ENCODE measurements around the gene PYCR2. TPM values are rescaled to one million over a fixed set of nuclear protein-coding genes. Genes with fewer than 3 reads are reported as not detected.

PYCR2 gene
- total and polyA plus RNA-seq, 7 donors: 31.0 to 74.4 (median 34.9) TPM

- Histone ChIP-seq H3K4me3 (no peak overlapping the region), H3K4me1 (peaks cover 0 to 12% (median 9%) of the 10 kb centered on the region in 4 donors), H3K9me3 (no peaks in the 10 kb centered on the region), H3K27me3 (no peaks in the 10 kb centered on the region), H3K36me3 (no peaks in the 10 kb centered on the region), H3K27ac (no peak overlapping the region)
- TF ChIP-seq POLR2AphosphoS5 (IDR thresholded peaks at IDR 0.05): no peak
- TF ChIP-seq CTCF (IDR thresholded peaks at IDR 0.05): no peak
- TF ChIP-seq POLR2A (IDR thresholded peaks at IDR 0.05): no peak
- TF ChIP-seq EP300 (IDR thresholded peaks at IDR 0.05): no peak
- 75 to 84% methylated on average over 4 of the region's 4 CpGs for WGBS, 2 donors
- no peak for DNase-seq
- intact Hi-C loops (cut with DNase I): no loop called here
Measured at GRCh38 chr1:225946082-225946620, 22.1 kb upstream of the PYCR2 start.

GRCh38 chr1:225945564-225945963, 21.5 kb upstream of the PYCR2 start:
- no peak overlapping the region for H3K27ac ChIP-seq
- no peaks in the 10 kb centered on the region for H3K36me3 ChIP-seq
- 79 to 80% methylated on average over 4 of the region's 4 CpGs for WGBS, 2 donors
- intact Hi-C loops (cut with DNase I): no loop called here
- H3K27me3 ChIP-seq: no peaks in the 10 kb centered on the region
- DNase-seq: no peak
- peaks cover 0 to 18% (median 15%) of the 10 kb centered on the region in 4 donors for H3K4me1 ChIP-seq
- no peak overlapping the region for H3K4me3 ChIP-seq
- no peak for TF ChIP-seq POLR2A (IDR thresholded peaks at IDR 0.05)
- no peak for TF ChIP-seq EP300 (IDR thresholded peaks at IDR 0.05)
- TF ChIP-seq POLR2AphosphoS5 (IDR thresholded peaks at IDR 0.05): no peak
- no peak for TF ChIP-seq CTCF (IDR thresholded peaks at IDR 0.05)
- H3K9me3 ChIP-seq: no peaks in the 10 kb centered on the region

- Histone ChIP-seq H3K36me3 (no peaks in the 10 kb centered on the region), H3K4me3 (no peak overlapping the region), H3K9me3 (no peaks in the 10 kb centered on the region), H3K4me1 (peaks cover 0 to 21% (median 17%) of the 10 kb centered on the region in 4 donors), H3K27ac (no peak overlapping the region), H3K27me3 (no peaks in the 10 kb centered on the region)
- 65 to 77% methylated on average over 7 of the region's 7 CpGs for WGBS, 2 donors
- no peak for TF ChIP-seq EP300 (IDR thresholded peaks at IDR 0.05)
- no peak for TF ChIP-seq POLR2AphosphoS5 (IDR thresholded peaks at IDR 0.05)
- TF ChIP-seq CTCF (IDR thresholded peaks at IDR 0.05): no peak
- intact Hi-C loops (cut with DNase I): no loop called here
- no peak for DNase-seq
Measured at GRCh38 chr1:225944951-225945350, 20.9 kb upstream of the PYCR2 start.

- H3K9me3 ChIP-seq: no peaks in the 10 kb centered on the region
- no peak for TF ChIP-seq POLR2A (IDR thresholded peaks at IDR 0.05)
- no peak overlapping the region for H3K4me3 ChIP-seq
- no peaks in the 10 kb centered on the region for H3K27me3 ChIP-seq
- H3K4me1 ChIP-seq: peaks cover 0 to 27% (median 17%) of the 10 kb centered on the region in 4 donors
- DNase-seq: no peak
- H3K27ac ChIP-seq: no peak overlapping the region
- 91 to 93% methylated on average over 2 of the region's 2 CpGs for WGBS, 2 donors
- H3K36me3 ChIP-seq: no peaks in the 10 kb centered on the region
- intact Hi-C loops (cut with DNase I): no loop called here
Measured at GRCh38 chr1:225944387-225944786, 20.3 kb upstream of the PYCR2 start.

GRCh38 chr1:225943582-225943981, 19.5 kb upstream of the PYCR2 start:
- WGBS, 2 donors: 87 to 88% methylated on average over 4 of the region's 4 CpGs
- peaks cover 0 to 27% (median 17%) of the 10 kb centered on the region in 4 donors for H3K4me1 ChIP-seq
- no peaks in the 10 kb centered on the region for H3K9me3 ChIP-seq
- H3K36me3 ChIP-seq: no peaks in the 10 kb centered on the region
- TF ChIP-seq EP300 (IDR thresholded peaks at IDR 0.05) (no peak), POLR2A (IDR thresholded peaks at IDR 0.05) (no peak), CTCF (IDR thresholded peaks at IDR 0.05) (no peak), POLR2AphosphoS5 (IDR thresholded peaks at IDR 0.05) (no peak)
- intact Hi-C loops (cut with DNase I): no loop called here
- no peaks in the 10 kb centered on the region for H3K27me3 ChIP-seq
- no peak for DNase-seq
- no peak overlapping the region for H3K4me3 ChIP-seq
- no peak overlapping the region for H3K27ac ChIP-seq
